ENCODE measurements around the gene INPP5D. TPM values are rescaled to one million over a fixed set of nuclear protein-coding genes. Genes with fewer than 3 reads are reported as not detected.
"Not testable (repeated sequence)": the region's sequence is repeated elsewhere in the genome, so short reads cannot be mapped to it uniquely, and the experiment has no call there.

The INPP5D gene
- total RNA-seq, 4 donors from 2014 or later: 11.6 to 333 (median 26.2) TPM

- peaks cover 0 to 10% (median 0%) of the 10 kb centered on the region in 3 donors for H3K36me3 ChIP-seq
- H3K27ac ChIP-seq: no peak overlapping the region
- no peak for DNase-seq
- H3K4me1 ChIP-seq: no peaks in the 10 kb centered on the region
- H3K4me3 ChIP-seq: no peak overlapping the region
- H3K27me3 ChIP-seq: no peaks in the 10 kb centered on the region
- H3K9me3 ChIP-seq: no peaks in the 10 kb centered on the region
- no peak for TF ChIP-seq POLR2A (IDR thresholded peaks at IDR 0.05)
- no peak for TF ChIP-seq CTCF (IDR thresholded peaks at IDR 0.05)
Measured at GRCh38 chr2:233195027-233195426, 134.9 kb downstream of the INPP5D start.

- H3K4me1 ChIP-seq: no peaks in the 10 kb centered on the region
- no peak for DNase-seq
- H3K27ac ChIP-seq: no peak overlapping the region
- no peaks in the 10 kb centered on the region for H3K27me3 ChIP-seq
- peaks cover 0 to 10% (median 0%) of the 10 kb centered on the region in 3 donors for H3K36me3 ChIP-seq
- no peak overlapping the region for H3K4me3 ChIP-seq
- TF ChIP-seq CTCF (IDR thresholded peaks at IDR 0.05) (no peak), POLR2A (IDR thresholded peaks at IDR 0.05) (no peak)
- H3K9me3 ChIP-seq: no peaks in the 10 kb centered on the region
Measured at GRCh38 chr2:233197022-233197421, 136.9 kb downstream of the INPP5D start.

GRCh38 chr2:233198026-233198425, 137.9 kb downstream of the INPP5D start:
- peaks cover 0 to 10% (median 0%) of the 10 kb centered on the region in 3 donors for H3K36me3 ChIP-seq
- peaks cover 0 to 4% (median 0%) of the 10 kb centered on the region in 4 donors for H3K9me3 ChIP-seq
- DNase-seq: no peak
- no peak overlapping the region for H3K4me3 ChIP-seq
- TF ChIP-seq POLR2A (IDR thresholded peaks at IDR 0.05) (no peak), CTCF (IDR thresholded peaks at IDR 0.05) (no peak)
- H3K4me1 ChIP-seq: no peaks in the 10 kb centered on the region
- H3K27me3 ChIP-seq: no peaks in the 10 kb centered on the region
- H3K27ac ChIP-seq: no peak overlapping the region

GRCh38 chr2:233199870-233200269, 139.7 kb downstream of the INPP5D start:
- TF ChIP-seq CTCF (IDR thresholded peaks at IDR 0.05) (peak in 1 of 6 experiments; percentile 4), POLR2A (IDR thresholded peaks at IDR 0.05) (no peak)
- no peaks in the 10 kb centered on the region for H3K27me3 ChIP-seq
- H3K4me1 ChIP-seq: no peaks in the 10 kb centered on the region
- H3K4me3 ChIP-seq: no peak overlapping the region
- H3K27ac ChIP-seq: no peak overlapping the region
- no peak for DNase-seq
- H3K9me3 ChIP-seq: peaks cover 0 to 7% (median 0%) of the 10 kb centered on the region in 4 donors
- H3K36me3 ChIP-seq: peaks cover 0 to 18% (median 0%) of the 10 kb centered on the region in 3 donors

GRCh38 chr2:233200790-233201189, 140.6 kb downstream of the INPP5D start:
- not testable (repeated sequence) for DNase-seq, H3K4me3 ChIP-seq, H3K27me3 ChIP-seq, H3K4me1 ChIP-seq, H3K9me3 ChIP-seq, H3K27ac ChIP-seq
- peaks cover 0 to 18% (median 0%) of the 10 kb centered on the region in 3 donors for H3K36me3 ChIP-seq

GRCh38 chr2:233201258-233202013, 141.3 kb downstream of the INPP5D start:
- H3K27me3 ChIP-seq: no peaks in the 10 kb centered on the region
- no peak for TF ChIP-seq CTCF (IDR thresholded peaks at IDR 0.05)
- no peak for TF ChIP-seq POLR2A (IDR thresholded peaks at IDR 0.05)
- H3K4me3 ChIP-seq: no peak overlapping the region
- H3K4me1 ChIP-seq: no peaks in the 10 kb centered on the region
- no peak overlapping the region for H3K27ac ChIP-seq
- peaks cover 0 to 20% (median 0%) of the 10 kb centered on the region in 3 donors for H3K36me3 ChIP-seq
- peaks cover 0 to 7% (median 0%) of the 10 kb centered on the region in 4 donors for H3K9me3 ChIP-seq
- DNase-seq: no peak
